Spleen (tissue), 11 donors: ENCODE measurements around the gene NUDT15. TPM values are rescaled to one million over a fixed set of nuclear protein-coding genes. Genes with fewer than 3 reads are reported as not detected.
A peak's percentile ranks its signal among the peaks of the same experiment; 100 is the strongest.

Experiments used
- DNase-seq: peaks from one replicate; pipeline ENCODE4 v3.0.0-alpha.2; 2020
- H3K27ac ChIP-seq, 8 donors: fragments of 200-600 bp; sonication (generic) in 7 of 8; 1 replicate in 4 of 8; 2 replicates in 4 of 8; pipeline versions ENCODE4 v1.5.0 to v1.8.0; 2016 to 2021; ENCODE audit warnings: inconsistent platforms in 4 of 8, mild to moderate bottlenecking in 4 of 8, moderate library complexity in 1 of 8
- H3K27me3 ChIP-seq, 7 donors: fragments of 200-600 bp; sonication (generic) in 6 of 7; replicated peaks in 1 of 7; 1 replicate in 4 of 7; 2 replicates in 3 of 7; pipeline versions ENCODE4 v1.5.0 to v1.8.0; 2016 to 2021; ENCODE audit warnings: inconsistent platforms in 3 of 7, mild to moderate bottlenecking in 1 of 7
- H3K36me3 ChIP-seq, 6 donors: fragments of 200-600 bp; sonication (generic) in 5 of 6; 1 replicate in 4 of 6; 2 replicates in 2 of 6; pipeline versions ENCODE4 v1.5.0 to v1.8.0; 2016 to 2021; ENCODE audit warnings: inconsistent platforms in 2 of 6
- H3K4me1 ChIP-seq, 6 donors: fragments of 200-600 bp; sonication (generic) in 5 of 6; 1 replicate in 3 of 6; 2 replicates in 3 of 6; pipeline versions ENCODE4 v1.5.0 to v1.8.0; 2016 to 2021; ENCODE audit warnings: inconsistent platforms in 3 of 6
- H3K4me3 ChIP-seq, 8 donors: fragments of 200-600 bp; sonication (generic) in 7 of 8; 1 replicate in 4 of 8; 2 replicates in 4 of 8; pipeline versions ENCODE4 v1.5.0 to v1.8.0; 2016 to 2021; ENCODE audit warnings: inconsistent platforms in 4 of 8, mild to moderate bottlenecking in 4 of 8, moderate library complexity in 2 of 8
- H3K9me3 ChIP-seq, 8 donors: fragments of 200-600 bp; sonication (generic) in 7 of 8; 1 replicate in 4 of 8; 2 replicates in 4 of 8; pipeline versions ENCODE4 v1.5.0 to v1.8.0; 2016 to 2021; ENCODE audit warnings: inconsistent platforms in 4 of 8
- POLR2A ChIP-seq, 3 donors: fragments of 450-650 bp; IDR thresholded peaks; one replicate each; pipeline ENCODE4 v1.5.1; 2017; ENCODE audit warnings: antibody characterized with exemption in 3 of 3, mild to moderate bottlenecking in 1 of 3
- POLR2AphosphoS5 ChIP-seq, 3 donors: sonication (generic); formaldehyde crosslinking; IDR thresholded peaks; one replicate each; pipeline ENCODE4 v1.5.1; 2017; ENCODE audit warnings: antibody characterized with exemption in 3 of 3
- WGBS, 5 donors: extraction: QIAGEN DNeasy Blood & Tissue Kit in 3 of 5; methylation state at CpG; one replicate each; pipeline versions ENCODE4 v1.1.5 to v1.1.7; 2013 to 2018; 5-methylcytosine and 5-hydroxymethylcytosine counted together
- intact Hi-C: fragments of 100-400 bp; cut with DNase I; formaldehyde crosslinking; loops from one replicate; pipeline ENCODE4 v1.15.0; 2023; ENCODE audit warnings: low total_unique reads
- polyA plus RNA-seq, 3 donors: library from polyadenylated mRNA; stranded (reverse); fragments of 200-250 nt; gene quantifications; one replicate each; pipeline ENCODE4 v1.2.1, GENCODE V29; 2013
- total RNA-seq, 7 donors: library from RNA; depleted of rRNA in 3 of 7; stranded (reverse); fragments of >200 nt in 3 of 7; fragmentation: NEBNext Ultra II Directional in 4 of 7; extraction: Animal tissue kit (Norgen Biotek cat#: 25700) in 4 of 7; gene quantifications; one replicate each; pipeline versions ENCODE4 v1.1.0 to v1.2.1, GENCODE V29; 2016 to 2021
- TF ChIP-seq, protein P1 (sequence below), 11 experiments: fragments of 200-600 bp in 7 of 11; fragments of 450-650 bp in 4 of 11; sonication (generic) in 4 of 11; IDR thresholded peaks in 8 of 11; conservative IDR thresholded peaks in 3 of 11; 1 replicate in 7 of 11; 2 replicates in 4 of 11; pipeline versions ENCODE4 v1.4.0 to v1.8.0; 2016 to 2021; ENCODE audit warnings: antibody characterized with exemption in 11 of 11, inconsistent platforms in 4 of 11, mild to moderate bottlenecking in 1 of 11
- donor health status: healthy with polysubstance abuse.
- donor health status: DM: no; HTN: no; CAD: no; lungs with moderate emphysema.
- donor health status: DM: no; HTN: no; CAD: no.
- donor health status: Bipolar disorder and iron deficiency.
- donor health status: healthy.
- donor health status: DM: no; HTN: no; CAD: no.
- donor health status: DM: yes; HTN: yes; CAD: no.

NUDT15 gene
- total and polyA plus RNA-seq, 10 donors = 4.5 to 9.4 (median 5.8) TPM

DNA sequence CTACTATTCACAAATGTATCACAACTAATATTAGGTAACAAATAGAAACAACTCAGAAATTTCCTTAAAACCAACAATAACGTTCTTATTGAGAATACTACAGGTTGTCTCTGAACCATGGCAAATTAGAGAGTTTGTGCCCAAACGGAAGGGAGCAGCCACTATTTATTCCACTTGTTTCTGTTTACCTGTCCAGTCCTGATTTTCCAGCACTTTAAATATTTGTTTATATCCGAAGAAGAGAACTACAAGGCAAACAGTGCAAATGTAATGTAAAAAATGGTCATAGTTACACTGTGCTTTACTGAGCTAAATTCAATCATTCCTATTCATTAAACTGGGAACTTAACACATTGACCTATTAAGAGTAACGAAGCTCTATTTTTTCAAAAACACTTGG, 45.7 kb upstream of the NUDT15 start:
- DNase-seq = no peak
- H3K9me3 ChIP-seq = no peaks in the 10 kb centered on the region
- intact Hi-C loops = no loop called here
- H3K27me3 ChIP-seq = no peaks in the 10 kb centered on the region
- TF ChIP-seq, protein P1, sequence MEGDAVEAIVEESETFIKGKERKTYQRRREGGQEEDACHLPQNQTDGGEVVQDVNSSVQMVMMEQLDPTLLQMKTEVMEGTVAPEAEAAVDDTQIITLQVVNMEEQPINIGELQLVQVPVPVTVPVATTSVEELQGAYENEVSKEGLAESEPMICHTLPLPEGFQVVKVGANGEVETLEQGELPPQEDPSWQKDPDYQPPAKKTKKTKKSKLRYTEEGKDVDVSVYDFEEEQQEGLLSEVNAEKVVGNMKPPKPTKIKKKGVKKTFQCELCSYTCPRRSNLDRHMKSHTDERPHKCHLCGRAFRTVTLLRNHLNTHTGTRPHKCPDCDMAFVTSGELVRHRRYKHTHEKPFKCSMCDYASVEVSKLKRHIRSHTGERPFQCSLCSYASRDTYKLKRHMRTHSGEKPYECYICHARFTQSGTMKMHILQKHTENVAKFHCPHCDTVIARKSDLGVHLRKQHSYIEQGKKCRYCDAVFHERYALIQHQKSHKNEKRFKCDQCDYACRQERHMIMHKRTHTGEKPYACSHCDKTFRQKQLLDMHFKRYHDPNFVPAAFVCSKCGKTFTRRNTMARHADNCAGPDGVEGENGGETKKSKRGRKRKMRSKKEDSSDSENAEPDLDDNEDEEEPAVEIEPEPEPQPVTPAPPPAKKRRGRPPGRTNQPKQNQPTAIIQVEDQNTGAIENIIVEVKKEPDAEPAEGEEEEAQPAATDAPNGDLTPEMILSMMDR (IDR thresholded peaks at IDR 0.05 in 8 of 11, conservative IDR thresholded peaks at IDR 0.05 in 3 of 11) = no peak
- no peak for TF ChIP-seq POLR2AphosphoS5 (IDR thresholded peaks at IDR 0.05)
- TF ChIP-seq POLR2A (IDR thresholded peaks at IDR 0.05) = no peak
- H3K4me1 ChIP-seq = no peaks in the 10 kb centered on the region
- WGBS, 5 donors = 90 to 97% (median 94%) methylated on average over 4 of the region's 4 CpGs
- H3K4me3 ChIP-seq = no peak overlapping the region
- peaks cover 0 to 93% (median 45%) of the 10 kb centered on the region in 6 donors for H3K36me3 ChIP-seq
- H3K27ac ChIP-seq = no peak overlapping the region

DNA sequence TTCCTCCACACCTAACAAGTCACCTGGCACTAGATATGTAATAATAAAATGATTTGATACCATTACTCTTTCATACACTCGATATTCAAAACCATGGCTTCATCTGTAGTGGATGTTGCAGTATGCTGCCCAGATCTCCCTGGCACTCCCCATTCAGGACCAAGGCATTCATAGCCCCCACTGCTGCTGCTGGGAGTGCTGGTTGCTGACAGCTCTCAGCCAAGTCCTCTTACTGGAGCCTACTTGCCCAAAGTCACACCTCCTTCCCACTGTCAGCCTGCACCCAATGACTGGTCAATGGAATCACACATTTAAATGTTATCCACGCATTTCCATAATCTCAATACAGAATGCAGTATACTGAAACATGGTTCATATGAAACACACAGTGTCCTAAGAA, 40.1 kb upstream of the NUDT15 start:
- Histone ChIP-seq H3K36me3 (peaks cover 0 to 45% (median 13%) of the 10 kb centered on the region in 6 donors), H3K4me1 (peaks cover 0 to 48% (median 34%) of the 10 kb centered on the region in 6 donors), H3K27me3 (no peaks in the 10 kb centered on the region), H3K27ac (no peak overlapping the region), H3K9me3 (no peaks in the 10 kb centered on the region), H3K4me3 (no peak overlapping the region)
- TF ChIP-seq, protein P1 (IDR thresholded peaks at IDR 0.05 in 8 of 11, conservative IDR thresholded peaks at IDR 0.05 in 3 of 11) = no peak
- TF ChIP-seq POLR2AphosphoS5 (IDR thresholded peaks at IDR 0.05) (no peak), POLR2A (IDR thresholded peaks at IDR 0.05) (no peak)
- WGBS, 5 donors = 93 to 98% (median 96%) methylated on average over 2 of the region's 2 CpGs
- intact Hi-C loops = no loop called here
- DNase-seq = no peak

DNA sequence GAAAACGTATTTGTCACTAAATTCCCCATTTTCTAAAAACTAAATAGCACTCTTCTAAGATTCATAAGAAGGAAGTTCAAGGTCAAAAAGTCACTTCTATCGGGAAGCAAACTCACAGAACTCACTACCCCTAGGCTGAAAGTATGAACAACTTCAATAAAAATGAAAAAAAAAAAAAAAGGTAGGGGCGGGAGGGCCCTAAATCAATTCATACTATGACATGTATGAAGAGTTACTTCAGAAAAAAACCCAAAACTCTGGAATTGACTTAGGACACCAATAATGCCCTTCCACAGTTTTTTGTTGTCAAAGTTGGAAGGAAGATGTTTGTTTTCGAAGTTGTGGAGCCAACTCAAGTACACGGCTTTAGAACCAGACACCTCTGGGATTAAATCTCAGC, 37.6 kb upstream of the NUDT15 start:
- peak overlapping the region; percentile 75 to 99 (median 94) for H3K4me3 ChIP-seq
- no peaks in the 10 kb centered on the region for H3K9me3 ChIP-seq
- 48 to 60% (median 57%) methylated on average over 5 of the region's 5 CpGs for WGBS, 5 donors
- H3K36me3 ChIP-seq = peaks cover 0 to 21% (median 0%) of the 10 kb centered on the region in 6 donors
- no peak for DNase-seq
- intact Hi-C loops = no loop called here
- H3K4me1 ChIP-seq = peaks cover 0 to 48% (median 34%) of the 10 kb centered on the region in 6 donors
- TF ChIP-seq POLR2A (IDR thresholded peaks at IDR 0.05) (no peak), POLR2AphosphoS5 (IDR thresholded peaks at IDR 0.05) (no peak)
- TF ChIP-seq, protein P1 (IDR thresholded peaks at IDR 0.05 in 8 of 11, conservative IDR thresholded peaks at IDR 0.05 in 3 of 11) = no peak
- peak overlapping the region in 1 of 8 donors; percentile 88 for H3K27ac ChIP-seq
- H3K27me3 ChIP-seq = no peaks in the 10 kb centered on the region

DNA sequence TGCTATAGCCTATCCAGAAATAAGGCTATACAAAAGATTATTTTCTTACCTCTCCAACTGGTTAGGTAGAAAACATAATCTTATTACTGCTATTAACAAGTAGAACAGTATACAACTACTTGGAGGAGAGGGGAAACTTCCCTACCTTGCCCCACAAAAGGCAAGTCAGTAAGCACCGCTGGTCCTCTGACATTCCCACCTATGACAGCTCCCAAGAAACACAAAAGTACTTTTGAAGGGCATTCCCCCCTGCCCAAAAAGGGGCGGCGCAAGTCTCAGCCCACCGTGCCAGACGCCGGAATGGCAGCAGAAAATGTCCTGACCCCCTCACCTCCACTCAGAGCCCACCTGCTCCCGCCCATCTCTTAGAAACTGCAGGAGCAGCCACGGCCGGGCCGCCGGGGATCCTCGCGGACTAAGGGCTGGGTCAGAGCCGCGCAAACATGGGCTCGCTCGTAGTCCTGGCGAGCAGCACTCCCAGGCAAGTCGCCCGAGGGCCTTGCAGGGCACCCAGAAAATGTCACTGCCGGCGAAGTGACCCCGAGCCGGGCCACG, 36.9 kb upstream of the NUDT15 start:
- Histone ChIP-seq H3K9me3 (no peaks in the 10 kb centered on the region), H3K4me3 (peak overlapping the region; percentile 75 to 99 (median 94)), H3K36me3 (peaks cover 0 to 15% (median 0%) of the 10 kb centered on the region in 6 donors), H3K27ac (peak overlapping the region; percentile 52 to 88 (median 80)), H3K27me3 (no peaks in the 10 kb centered on the region), H3K4me1 (peaks cover 0 to 48% (median 34%) of the 10 kb centered on the region in 6 donors)
- DNase-seq = no peak
- TF ChIP-seq, protein P1 (IDR thresholded peaks at IDR 0.05 in 8 of 11, conservative IDR thresholded peaks at IDR 0.05 in 3 of 11) = no peak
- TF ChIP-seq POLR2A (IDR thresholded peaks at IDR 0.05) (no peak), POLR2AphosphoS5 (IDR thresholded peaks at IDR 0.05) (no peak)
- intact Hi-C loops = no loop called here
- WGBS, 5 donors = 0 to 1% (median 0%) methylated on average over 5 to 25 of the region's 25 CpGs
